ENCODE measurements around the gene SLC38A7. TPM values are rescaled to one million over a fixed set of nuclear protein-coding genes. Genes with fewer than 3 reads are reported as not detected.
"Not testable (repeated sequence)": the region's sequence is repeated elsewhere in the genome, so short reads cannot be mapped to it uniquely, and the experiment has no call there.

The SLC38A7 gene
- total RNA-seq, 1 donor from 2014 or later, result 17.9 TPM

DNA sequence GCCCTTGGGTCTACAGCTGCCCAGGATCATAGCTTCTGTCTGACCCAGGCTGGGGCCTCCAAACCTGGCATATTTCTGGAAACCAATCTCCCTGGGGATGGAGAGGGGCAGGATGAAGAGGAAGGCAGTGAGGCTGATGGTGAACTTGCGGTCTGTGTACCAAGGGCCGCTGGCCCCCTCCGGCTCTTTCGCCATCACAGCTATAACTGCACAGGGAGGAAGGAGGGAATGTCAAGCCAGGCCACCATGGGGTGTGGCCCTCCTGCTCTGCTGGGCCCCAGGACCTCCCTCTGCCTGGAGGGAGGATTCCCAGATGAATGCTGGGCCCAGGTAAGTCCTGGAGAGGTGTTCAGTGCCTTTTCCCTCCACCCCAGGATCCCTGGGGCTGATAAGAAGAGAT lies 6.3 kb downstream of the SLC38A7 start:
- no peak for DNase-seq

DNA sequence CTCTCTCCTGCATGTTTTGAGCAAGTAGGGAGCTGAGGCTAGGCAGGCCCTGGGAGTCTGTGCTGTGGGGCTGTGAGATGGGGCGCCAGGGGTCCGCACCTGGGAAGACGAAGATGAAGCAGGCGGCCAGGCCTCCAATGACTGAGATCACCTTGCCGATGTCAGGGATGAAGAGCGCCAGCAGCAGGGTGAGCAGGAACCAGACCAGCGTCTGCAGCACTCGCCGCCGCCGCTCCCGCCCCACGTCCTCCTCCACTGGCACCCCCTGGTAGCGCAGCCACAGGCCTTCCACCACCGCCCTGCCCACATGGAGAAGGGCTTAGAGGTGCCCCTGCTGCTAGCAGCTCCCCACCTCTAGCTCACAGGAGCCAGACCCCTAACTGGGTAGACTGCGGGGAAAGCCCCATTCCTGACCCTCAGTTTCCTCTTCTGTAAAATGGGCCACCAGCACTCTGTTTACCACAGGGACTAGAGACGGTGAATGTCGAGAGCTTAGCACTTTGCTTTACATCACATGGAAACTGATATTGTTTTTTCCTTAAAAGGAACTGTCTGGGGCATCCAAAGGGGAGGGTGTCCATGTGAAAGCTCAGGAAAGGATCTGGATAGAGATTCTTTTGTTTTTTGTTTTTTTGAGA lies 13.5 kb downstream of the SLC38A7 start:
- DNase-seq, result no peak

GRCh38 chr16:58670177-58670576 lies 14.4 kb downstream of the SLC38A7 start:
- DNase-seq, result no peak

- no peak for DNase-seq
Measured at GRCh38 chr16:58665200-58665599, 19.4 kb downstream of the SLC38A7 start.

GRCh38 chr16:58661199-58661830 lies 23.3 kb downstream of the SLC38A7 start:
- no peak for DNase-seq

DNA sequence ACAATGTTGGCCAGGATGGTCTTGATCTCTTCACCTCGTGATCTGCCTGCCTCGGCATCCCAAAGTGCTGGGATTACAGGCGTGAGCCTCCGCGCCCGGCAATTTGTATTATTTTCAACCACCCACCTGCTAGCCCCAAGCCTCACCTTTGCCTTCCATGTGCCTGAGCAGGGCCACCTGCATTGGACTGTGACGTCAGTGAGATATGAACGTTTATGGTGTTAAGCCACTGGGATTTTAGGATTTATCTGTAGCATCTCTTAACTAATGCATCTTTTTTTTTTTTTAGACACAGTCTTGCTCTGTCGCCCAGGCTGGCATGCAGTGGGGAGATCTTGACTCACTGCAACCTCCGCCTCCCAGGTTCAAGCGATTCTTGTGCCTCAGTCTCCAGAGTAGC lies 24.7 kb downstream of the SLC38A7 start:
- DNase-seq, result not testable (repeated sequence)

DNA sequence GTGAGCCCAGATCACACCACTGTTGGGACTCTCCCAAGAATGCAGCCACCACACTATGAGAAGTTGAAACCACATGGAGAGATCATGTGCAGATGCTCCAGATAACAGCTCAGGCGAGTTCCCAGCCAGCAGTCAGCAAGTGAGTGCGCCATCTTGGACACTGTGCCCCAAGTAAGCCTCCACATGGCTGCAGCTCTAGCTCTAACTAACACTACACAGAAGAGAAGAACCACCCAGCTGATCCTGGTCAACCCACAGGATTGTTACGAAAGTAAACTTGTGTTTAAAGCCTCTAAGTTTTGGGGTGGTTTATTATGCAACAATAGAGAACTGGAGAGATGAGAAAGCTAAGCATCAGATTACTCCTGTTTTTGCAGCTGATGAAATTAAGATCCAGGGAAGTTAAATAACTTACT lies 25.8 kb downstream of the SLC38A7 start:
- no peak for DNase-seq

GRCh38 chr16:58656899-58657298 lies 27.7 kb downstream of the SLC38A7 start:
- no peak for DNase-seq

- DNase-seq, result no peak
Measured at GRCh38 chr16:58655215-58655596, 29.4 kb downstream of the SLC38A7 start.

GRCh38 chr16:58654560-58655214 lies 29.9 kb downstream of the SLC38A7 start:
- no peak for DNase-seq

GRCh38 chr16:58652741-58653140 lies 31.8 kb downstream of the SLC38A7 start:
- no peak for DNase-seq

DNA sequence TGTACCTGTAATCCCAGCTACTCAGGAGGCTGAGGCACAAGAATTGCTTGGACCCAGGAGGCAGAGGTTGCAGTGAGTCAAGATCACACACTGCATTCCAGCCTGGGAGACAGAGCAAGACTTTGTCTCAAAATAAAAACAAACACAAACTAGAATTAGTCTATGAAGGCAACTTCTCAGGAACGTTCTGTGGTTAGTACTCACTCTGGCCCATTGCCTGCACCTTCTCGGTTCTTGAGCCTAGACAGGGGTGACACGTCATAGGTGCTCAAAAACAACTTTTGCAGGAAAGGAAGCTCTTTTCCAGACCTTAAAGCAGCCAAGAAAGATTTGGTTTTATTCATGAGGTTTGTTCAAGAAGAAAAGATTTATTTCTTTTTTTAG lies 32.6 kb downstream of the SLC38A7 start:
- DNase-seq, result no peak

GRCh38 chr16:58649707-58650106 lies 34.9 kb downstream of the SLC38A7 start:
- no peak for DNase-seq

- no peak for DNase-seq
Measured at GRCh38 chr16:58647107-58647506, 37.5 kb downstream of the SLC38A7 start.

GRCh38 chr16:58644765-58645487 lies 39.6 kb downstream of the SLC38A7 start:
- no peak for DNase-seq

GRCh38 chr16:58644108-58644507 lies 40.5 kb downstream of the SLC38A7 start:
- no peak for DNase-seq

DNA sequence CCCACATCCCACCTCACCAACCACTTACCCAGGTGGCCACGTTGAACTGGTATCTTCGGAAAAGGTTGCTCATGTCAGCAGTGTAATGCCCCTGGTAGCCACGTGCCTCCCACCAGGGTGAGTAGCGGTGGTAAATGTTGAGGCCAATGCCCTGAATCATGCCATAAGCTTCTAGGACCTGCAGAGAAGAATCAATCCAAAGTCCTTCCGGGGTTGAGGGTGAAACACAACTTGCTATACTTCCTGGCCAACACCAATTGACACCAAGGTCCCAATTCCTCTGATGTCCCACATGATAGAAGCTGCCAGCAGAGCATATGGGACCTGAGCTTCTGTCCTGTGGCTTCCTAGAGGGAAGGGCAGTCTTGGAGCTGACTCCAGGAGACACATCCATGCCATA lies 43.6 kb downstream of the SLC38A7 start:
- DNase-seq, result no peak

DNA sequence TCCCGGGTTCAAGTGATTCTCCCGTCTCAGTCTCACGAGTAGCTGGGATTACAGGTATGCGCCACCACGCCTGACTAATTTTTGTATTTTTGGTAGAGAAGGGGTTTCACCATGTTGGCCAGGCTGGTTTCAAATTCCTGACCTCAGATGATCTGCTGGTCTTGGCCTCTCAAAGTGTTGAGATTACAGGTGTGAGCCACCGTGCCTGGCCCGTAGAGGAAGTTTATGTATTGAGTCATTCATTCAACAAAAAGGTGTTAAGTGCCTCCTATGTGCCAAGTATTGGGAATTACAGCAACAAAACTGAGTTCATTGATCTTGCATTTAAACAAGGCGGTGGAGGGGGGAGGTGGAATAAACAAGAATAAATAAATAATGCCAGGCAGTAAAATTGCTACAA lies 44.7 kb downstream of the SLC38A7 start:
- no peak for DNase-seq

DNA sequence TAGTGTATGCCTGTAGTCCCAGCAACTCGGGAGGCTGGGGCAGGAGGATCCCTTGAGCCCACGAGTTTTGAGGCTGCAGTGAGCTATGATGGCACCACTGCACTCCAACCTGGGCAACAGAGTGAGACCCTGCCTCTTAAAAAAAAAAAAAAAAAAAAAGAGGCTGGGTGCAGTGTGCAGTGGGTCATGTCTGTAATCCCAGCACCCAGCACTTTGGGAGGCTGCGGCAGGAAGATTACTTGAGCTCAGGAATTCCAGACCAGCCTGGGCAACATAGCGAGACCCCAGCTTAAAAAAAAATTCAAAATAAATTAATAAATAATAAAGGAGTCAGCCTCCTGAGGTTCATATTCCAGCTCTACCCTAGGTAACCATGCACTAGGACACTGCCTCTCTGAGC lies 45.3 kb downstream of the SLC38A7 start:
- DNase-seq, result no peak

DNA sequence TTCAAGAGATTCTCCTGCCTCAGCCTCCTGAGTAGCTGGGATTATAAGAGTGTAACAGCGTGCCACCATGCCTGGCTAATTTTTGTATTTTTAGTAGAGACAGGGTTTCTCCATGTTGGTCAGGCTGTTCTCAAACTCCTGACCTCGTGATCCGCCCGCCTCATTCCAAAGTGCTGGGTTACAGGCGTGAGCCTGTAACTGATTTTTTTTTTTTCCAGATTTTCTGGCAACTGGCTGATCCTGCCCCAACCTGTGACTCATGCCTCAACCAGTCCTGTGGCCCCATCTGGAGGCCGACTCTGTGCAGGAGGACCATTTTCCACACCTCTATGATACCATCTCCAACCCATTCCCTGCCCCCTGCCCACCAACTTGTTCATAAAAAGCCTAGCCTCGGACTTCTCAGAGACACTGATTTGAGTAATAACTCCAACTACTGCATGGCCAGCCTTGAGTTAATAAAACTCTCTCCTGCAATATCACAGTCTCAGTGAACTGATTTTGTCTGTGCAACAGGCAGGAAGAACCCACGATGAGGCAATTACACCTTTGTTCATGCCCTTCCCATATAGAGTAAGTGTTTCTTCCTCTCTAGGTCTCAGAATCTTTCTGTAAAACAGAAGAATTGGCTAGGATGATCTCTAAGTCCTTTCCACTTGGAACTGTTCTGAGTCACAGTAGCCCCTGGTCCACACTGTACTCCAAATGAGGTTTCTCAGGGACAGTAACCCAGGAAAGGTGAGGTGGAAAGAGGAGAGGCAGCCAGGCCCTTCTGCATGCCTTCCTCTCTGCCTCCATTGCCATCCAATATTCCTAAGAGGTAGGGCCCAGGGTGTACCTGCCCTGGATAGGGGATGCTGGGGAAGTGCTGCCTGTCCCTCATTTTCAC lies 46.2 kb downstream of the SLC38A7 start:
- DNase-seq, result no peak

GRCh38 chr16:58637021-58637420 lies 47.5 kb downstream of the SLC38A7 start:
- not testable (repeated sequence) for DNase-seq

GRCh38 chr16:58636466-58636865 lies 48.1 kb downstream of the SLC38A7 start:
- no peak for DNase-seq

Data from occipital lobe (tissue), 2 donors.